IMR-90 (cell line): ENCODE data around the gene TBCA. TPM values are rescaled to one million over a fixed set of nuclear protein-coding genes. Genes with fewer than 3 reads are reported as not detected.

ENCODE experiments used
- ATAC-seq: fragments of 200-7000 bp; cut with Tn5 transposase; 2 replicates; pipeline ENCODE4 v1.9.1; 2020; ENCODE audit warnings: low read depth, mild to moderate bottlenecking, moderate library complexity
- BruUV-seq: library from RNA; stranded (reverse); fragments of 400-500 nt; replicated peaks from 2 replicates; lab custom pipeline; 2021; lab: Mats Ljungman, UMichigan
- CTCF ChIA-PET: fragments of 300-600 bp; formaldehyde crosslinking; extraction: SDS; loops from one replicate; lab custom pipeline; 2021; ENCODE audit warnings: antibody characterized with exemption; lab: Yijun Ruan, JAX
- POLR2A ChIA-PET: fragments of 300-600 bp; sonication (Branson Sonifier 250); formaldehyde crosslinking; loops from one replicate; lab custom pipeline; 2022; ENCODE audit warnings: antibody characterized with exemption; ENCODE audit not compliant: unreplicated experiment; lab: Charles Lee
- DNase-seq: peaks from one replicate; pipeline ENCODE4 v3.0.0; 2013
- H2AFZ ChIP-seq: replicated peaks from 2 replicates; pipeline ENCODE3; 2013; ENCODE audit warnings: low read length, mild to moderate bottlenecking; ENCODE audit not compliant: poor library complexity
- H2AK5ac ChIP-seq: 2 replicates; pipeline ENCODE4 v1.6.1; 2013; ENCODE audit warnings: low read depth, low read length, inconsistent platforms
- H2AK9ac ChIP-seq: replicated peaks from 2 replicates; pipeline ENCODE3; 2013; ENCODE audit warnings: mild to moderate bottlenecking, low read depth, low read length, moderate library complexity; ENCODE audit not compliant: poor library complexity
- H2BK120ac ChIP-seq: 2 replicates; pipeline ENCODE4 v1.6.1; 2013; ENCODE audit warnings: low read depth, low read length, inconsistent platforms
- H2BK15ac ChIP-seq: 3 replicates; pipeline ENCODE4 v1.6.1; 2013; ENCODE audit warnings: low read depth, low read length, inconsistent platforms
- H2BK20ac ChIP-seq: 2 replicates; pipeline ENCODE4 v1.6.1; 2013; ENCODE audit warnings: low read depth, mild to moderate bottlenecking, inconsistent platforms, low read length, moderate library complexity
- H2BK5ac ChIP-seq: 2 replicates; pipeline ENCODE4 v1.6.1; 2013; ENCODE audit warnings: mild to moderate bottlenecking, low read depth, low read length, inconsistent platforms; ENCODE audit not compliant: poor library complexity, severe bottlenecking
- H3K14ac ChIP-seq: replicated peaks from 2 replicates; pipeline ENCODE4 v1.6.1; 2013; ENCODE audit warnings: low read depth, low read length, inconsistent platforms
- H3K18ac ChIP-seq: 2 replicates; pipeline ENCODE4 v1.6.1; 2013; ENCODE audit warnings: low read depth, low read length, control low read depth
- H3K23ac ChIP-seq: 2 replicates; pipeline ENCODE4 v1.6.1; 2013; ENCODE audit warnings: low read depth, low read length, inconsistent platforms
- H3K27ac ChIP-seq: 2 replicates; pipeline ENCODE4 v1.5.1; 2013; ENCODE audit warnings: mild to moderate bottlenecking, control low read depth, low read length; ENCODE audit not compliant: insufficient read depth
- H3K27me3 ChIP-seq: 2 replicates; pipeline ENCODE4 v1.6.1; 2013; ENCODE audit warnings: low read length; ENCODE audit not compliant: control insufficient read depth, insufficient read depth
- H3K36me3 ChIP-seq: 2 replicates; pipeline ENCODE4 v1.6.1; 2013; ENCODE audit warnings: low read length, mixed read lengths; ENCODE audit not compliant: control insufficient read depth, insufficient read depth
- H3K4ac ChIP-seq: 2 replicates; pipeline ENCODE4 v1.6.1; 2013; ENCODE audit warnings: low read depth, low read length, inconsistent platforms
- H3K4me1 ChIP-seq: 2 replicates; pipeline ENCODE4 v1.6.1; 2013; ENCODE audit warnings: low read length, mixed read lengths; ENCODE audit not compliant: control insufficient read depth, insufficient read depth
- H3K4me2 ChIP-seq: 2 replicates; pipeline ENCODE4 v1.6.1; 2013; ENCODE audit warnings: low read depth, mild to moderate bottlenecking, control low read depth, low read length, moderate library complexity
- H3K4me3 ChIP-seq: 2 replicates; pipeline ENCODE4 v1.5.1; 2013; ENCODE audit warnings: low read depth, mild to moderate bottlenecking, control low read depth, low read length, moderate library complexity; ENCODE audit not compliant: insufficient read depth
- H3K56ac ChIP-seq: 2 replicates; pipeline ENCODE4 v1.6.1; 2013; ENCODE audit warnings: low read length, inconsistent platforms; ENCODE audit not compliant: insufficient read depth; ENCODE audit errors: extremely low read depth
- H3K79me1 ChIP-seq, 2 experiments: 2 replicates each; pipeline ENCODE4 v1.6.1; 2013; ENCODE audit warnings: low read length in 2 of 2, inconsistent platforms in 1 of 2, low read depth in 1 of 2
- H3K9ac ChIP-seq: 2 replicates; pipeline ENCODE4 v1.6.1; 2013; ENCODE audit warnings: low read depth, low read length, control low read depth
- H3K9me1 ChIP-seq: 2 replicates; pipeline ENCODE4 v1.6.1; 2013; ENCODE audit warnings: low read length, inconsistent platforms; ENCODE audit not compliant: insufficient read depth
- H3K9me3 ChIP-seq: 2 replicates; pipeline ENCODE4 v1.6.1; 2013; ENCODE audit warnings: low read length; ENCODE audit not compliant: control insufficient read depth, insufficient read depth
- H4K20me1 ChIP-seq: 2 replicates; pipeline ENCODE4 v1.6.1; 2013; ENCODE audit warnings: low read length, inconsistent platforms; ENCODE audit not compliant: insufficient read depth
- H4K5ac ChIP-seq: 2 replicates; pipeline ENCODE4 v1.6.1; 2013; ENCODE audit warnings: mild to moderate bottlenecking, low read depth, low read length, control low read depth
- H4K8ac ChIP-seq, 2 experiments: 2 replicates each; pipeline ENCODE4 v1.6.1; 2013; ENCODE audit warnings: low read depth in 2 of 2, low read length in 2 of 2, control low read depth in 1 of 2, inconsistent platforms in 1 of 2
- H4K91ac ChIP-seq: 2 replicates; pipeline ENCODE4 v1.6.1; 2013; ENCODE audit warnings: low read depth, low read length, inconsistent platforms; ENCODE audit not compliant: insufficient read depth
- CEBPB ChIP-seq: IDR thresholded peaks from 2 replicates; pipeline ENCODE4 v1.6.1; 2012; ENCODE audit warnings: low read depth, low read length, improper control_type of control experiment
- MAFK ChIP-seq: IDR thresholded peaks from 2 replicates; pipeline ENCODE4 v1.6.1; 2012; ENCODE audit warnings: low read depth, low read length, improper control_type of control experiment
- MAZ ChIP-seq: IDR thresholded peaks from 2 replicates; pipeline ENCODE4 v1.6.1; 2012; ENCODE audit warnings: low read depth, mild to moderate bottlenecking, low read length, improper control_type of control experiment, moderate library complexity, borderline replicate concordance
- WGBS, 2 experiments: methylation state at CpG; one replicate each; pipeline versions ENCODE4 v1.1.5 to v1.1.7; 2013; ENCODE audit warnings: missing lambda C conversion rate in 2 of 2; ENCODE audit not compliant: insufficient read length in 1 of 2; ENCODE audit errors: extremely low coverage in 2 of 2; 5-methylcytosine and 5-hydroxymethylcytosine counted together
- dilution Hi-C: fragments of 300-500 bp; cut with HindIII; formaldehyde crosslinking; loops from one replicate; pipeline ENCODE4 v1.14.3; 2018; ENCODE audit warnings: low sequenced_read_pairs; ENCODE audit not compliant: unreplicated experiment
- in situ Hi-C: fragments of 300-500 bp; cut with MboI; formaldehyde crosslinking; loops from 3 replicates; pipeline ENCODE4 v1.14.3; 2019; ENCODE audit warnings: low sequenced_read_pairs, inconsistent platforms, mixed read lengths
- intact Hi-C: fragments of 100-400 bp; cut with micrococcal nuclease; formaldehyde crosslinking; loops from 2 replicates; pipeline ENCODE4 v1.10.0; 2022
- polyA plus RNA-seq, 3 experiments: library from polyadenylated mRNA; depleted of rRNA; stranded (reverse); fragments of >200 nt; gene quantifications; 2 replicates each; pipeline ENCODE4 v1.2.3, GENCODE V29; 2012; ENCODE audit warnings: low replicate concordance in 1 of 3
- total RNA-seq: library from RNA; depleted of rRNA; stranded (reverse); fragments of >200 nt; gene quantifications from 2 replicates; pipeline ENCODE4 v1.2.3, GENCODE V29; 2012

TBCA gene
- total and polyA plus RNA-seq, 2 of the 4 experiments (the other 2 are of a cell fraction) = 6.1 to 137 TPM

GRCh38 chr5:77774981-77775789, 954 bp downstream of the TBCA start:
- Histone ChIP-seq H4K91ac (peak overlapping the region; percentile 66), H3K56ac (peak overlapping the region; percentile 72; the same call in 1 of the 2 replicates), H2BK120ac (no peak overlapping the region), H2BK20ac (no peak overlapping the region), H3K9me3 (no peaks in the 10 kb centered on the region), H3K23ac (peak overlapping the region; percentile 95), H3K14ac (peak overlapping the region; percentile 94), H3K36me3 (peaks cover 2% of the 10 kb centered on the region; the same call in 1 of the 2 replicates), H4K20me1 (peaks cover 40% of the 10 kb centered on the region), H3K27ac (peak overlapping the region; percentile 88), H4K5ac (peak overlapping the region; percentile 16), H3K4me3 (peak overlapping the region; percentile 74), H2AFZ (peak overlapping the region; percentile 90), H3K4me1 (peaks cover 6% of the 10 kb centered on the region; the same call in 1 of the 2 replicates), H2BK15ac (no peak overlapping the region), H3K9ac (peak overlapping the region; percentile 82), H2AK5ac (peak overlapping the region; percentile 72; the same call in 1 of the 2 replicates), H3K4me2 (peak overlapping the region; percentile 100), H3K4ac (peak overlapping the region; percentile 86), H2AK9ac (peak overlapping the region; percentile 70), H3K18ac (peak overlapping the region; percentile 26), H2BK5ac (peak overlapping the region; percentile 77), H4K8ac (peak overlapping the region; percentile 2 to 84; a peak in 3 of 4 replicates), H3K9me1 (0 out of 2 replicates have a peak, but pooled peaks cover 6% of the 10 kb centered on the region), H3K27me3 (no peaks in the 10 kb centered on the region), H3K79me1 (peaks cover 7 to 38% of the 10 kb centered on the region in 2 experiments; a peak in 3 of 4 replicates)
- ChIA-PET CTCF (interaction anchor here (0.6 kb wide), 1 partner anchor 173 kb away, joined by 4 read pairs; no protein-coding TSS in a partner anchor), POLR2A (interaction anchor here (0.6 kb wide), 1 partner anchor 504 kb away, joined by 11 read pairs; no protein-coding TSS in a partner anchor)
- in situ Hi-C loops = no loop called here
- no TSS peak for BruUV-seq
- intact Hi-C loops = loop anchor here (5.0 to 10.0 kb wide), 2 partner anchors 232 to 1460 kb away; partner anchors contain the start of gene JMY
- ATAC-seq = no peak
- 0% methylated on average over 2 of the region's 13 CpGs; no CpG with 5 or more reads in 1 of the 2 experiments for WGBS, 2 experiments
- dilution Hi-C loops = no loop called here
- no peak for TF ChIP-seq CEBPB
- TF ChIP-seq MAFK = peak; percentile 83
- TF ChIP-seq MAZ = no peak
- DNase-seq = no peak
